BJ (cell line): Measurements from ENCODE around the gene STPG4. TPM values are rescaled to one million over a fixed set of nuclear protein-coding genes. Genes with fewer than 3 reads are reported as not detected.

Experiments used
- CTCF ChIA-PET: fragments of 350-600 bp; formaldehyde crosslinking; extraction: SDS; loops from one replicate; lab custom pipeline; 2021; ENCODE audit warnings: antibody characterized with exemption, inconsistent platforms; lab: Yijun Ruan, JAX
- POLR2A ChIA-PET: fragments of 300-600 bp; sonication (Branson Sonifier 250); formaldehyde crosslinking; extraction: SDS; loops from one replicate; lab custom pipeline; 2021; ENCODE audit warnings: antibody characterized with exemption; lab: Charles Lee
- DNase-seq: peaks from one replicate; pipeline ENCODE4 v3.0.0-alpha.2; 2011; ENCODE audit warnings: low read depth
- H3K27me3 ChIP-seq: 2 replicates; pipeline ENCODE4 v1.6.0; 2011; ENCODE audit warnings: low read length; ENCODE audit not compliant: control insufficient read depth, insufficient read depth
- H3K36me3 ChIP-seq: 2 replicates; pipeline ENCODE4 v1.5.1; 2011; ENCODE audit warnings: low read length; ENCODE audit not compliant: control insufficient read depth, insufficient read depth
- H3K4me3 ChIP-seq: 2 replicates; pipeline ENCODE4 v1.5.1; 2011; ENCODE audit warnings: low read depth, mild to moderate bottlenecking, control low read depth, low read length
- CTCF ChIP-seq: IDR thresholded peaks from 2 replicates; pipeline ENCODE4 v1.5.1; 2011; ENCODE audit warnings: low read depth, mild to moderate bottlenecking, control low read depth, inconsistent platforms, low read length, moderate library complexity; ENCODE audit not compliant: insufficient read depth
- polyA plus RNA-seq: library from polyadenylated mRNA; depleted of rRNA; stranded (reverse); fragments of >200 nt; gene quantifications from 2 replicates; pipeline ENCODE4 v1.2.3, GENCODE V29; 2011

Gene STPG4
- polyA plus RNA-seq, 1 experiment, result 0.06 TPM

- POLR2A ChIA-PET, result no interaction called here
Measured at GRCh38 chr2:47181176-47181575, 26.1 kb upstream of the STPG4 start.

DNA sequence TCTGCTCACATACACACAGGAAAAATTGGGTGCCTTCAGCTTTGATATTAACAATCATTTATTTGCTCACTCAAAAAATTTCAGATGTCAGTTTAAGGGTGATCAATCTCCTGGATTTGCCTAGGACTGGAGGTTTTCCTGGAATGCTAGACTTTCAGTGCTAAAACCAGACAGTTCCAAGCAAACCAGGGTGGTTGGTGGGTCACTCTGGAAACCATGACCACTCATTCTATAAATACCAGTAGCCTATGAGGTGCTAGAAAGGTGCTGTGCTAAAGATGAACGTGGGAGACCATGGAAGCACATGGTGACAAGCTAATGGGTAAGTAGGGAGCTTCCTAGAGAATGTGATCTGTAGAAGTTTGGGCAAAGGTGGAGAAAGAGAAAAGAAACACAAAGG, 25.4 kb upstream of the STPG4 start:
- CTCF ChIA-PET, result interaction anchor here (1.0 to 1.8 kb wide), 3 partner anchors 48 to 197 kb away, joined by 3 to 5 read pairs (median 4); no protein-coding TSS in a partner anchor
- Histone ChIP-seq H3K27me3 (no peaks in the 10 kb centered on the region; the same call in 1 of the 2 replicates), H3K36me3 (no peaks in the 10 kb centered on the region), H3K4me3 (no peak overlapping the region)
- DNase-seq, result no peak
- no peak for TF ChIP-seq CTCF
- POLR2A ChIA-PET, result no interaction called here

More at GRCh38 chr2:47181176-47181575, 26.1 kb upstream of the STPG4 start:
- DNase-seq, result no peak
- CTCF ChIA-PET, result interaction anchor here (1.1 to 1.8 kb wide), 2 partner anchors 47 to 91 kb away, joined by 4 to 5 read pairs; no protein-coding TSS in a partner anchor
- H3K36me3 ChIP-seq, result no peaks in the 10 kb centered on the region
- TF ChIP-seq CTCF, result no peak
- H3K4me3 ChIP-seq, result no peak overlapping the region
- H3K27me3 ChIP-seq, result no peaks in the 10 kb centered on the region; the same call in 1 of the 2 replicates

- ChIA-PET POLR2A (no interaction called here), CTCF (no interaction called here)
- Histone ChIP-seq H3K36me3 (no peaks in the 10 kb centered on the region), H3K27me3 (no peaks in the 10 kb centered on the region; the same call in 1 of the 2 replicates), H3K4me3 (no peak overlapping the region)
- no peak for DNase-seq
- TF ChIP-seq CTCF, result no peak
Measured at GRCh38 chr2:47179388-47179787, 24.3 kb upstream of the STPG4 start.

DNA sequence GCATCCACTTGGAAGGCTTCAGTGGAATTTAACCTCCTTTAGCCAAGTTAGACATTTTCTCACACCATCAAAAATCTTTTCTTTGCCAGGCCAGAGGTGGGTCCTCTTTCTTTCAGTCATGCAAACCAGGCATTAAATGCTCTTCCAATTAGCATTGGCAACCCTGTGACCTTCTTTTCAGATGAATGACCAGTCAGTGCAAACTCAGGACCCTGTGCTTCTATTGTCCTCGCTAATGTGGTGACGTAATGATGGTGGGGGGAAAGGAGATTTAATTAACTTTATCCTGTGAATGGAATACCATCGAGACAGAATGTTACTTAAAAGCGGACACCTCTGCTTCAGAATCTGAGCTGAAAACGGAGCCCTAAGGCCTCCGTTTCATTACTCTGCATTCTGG, 23.2 kb upstream of the STPG4 start:
- ChIA-PET POLR2A (no interaction called here), CTCF (interaction anchor here (0.7 kb wide), 1 partner anchor 1260 kb away, joined by 4 read pairs; no protein-coding TSS in a partner anchor)
- H3K36me3 ChIP-seq, result no peaks in the 10 kb centered on the region
- H3K27me3 ChIP-seq, result no peaks in the 10 kb centered on the region; the same call in 1 of the 2 replicates
- DNase-seq, result no peak
- TF ChIP-seq CTCF, result no peak
- H3K4me3 ChIP-seq, result no peak overlapping the region

DNA sequence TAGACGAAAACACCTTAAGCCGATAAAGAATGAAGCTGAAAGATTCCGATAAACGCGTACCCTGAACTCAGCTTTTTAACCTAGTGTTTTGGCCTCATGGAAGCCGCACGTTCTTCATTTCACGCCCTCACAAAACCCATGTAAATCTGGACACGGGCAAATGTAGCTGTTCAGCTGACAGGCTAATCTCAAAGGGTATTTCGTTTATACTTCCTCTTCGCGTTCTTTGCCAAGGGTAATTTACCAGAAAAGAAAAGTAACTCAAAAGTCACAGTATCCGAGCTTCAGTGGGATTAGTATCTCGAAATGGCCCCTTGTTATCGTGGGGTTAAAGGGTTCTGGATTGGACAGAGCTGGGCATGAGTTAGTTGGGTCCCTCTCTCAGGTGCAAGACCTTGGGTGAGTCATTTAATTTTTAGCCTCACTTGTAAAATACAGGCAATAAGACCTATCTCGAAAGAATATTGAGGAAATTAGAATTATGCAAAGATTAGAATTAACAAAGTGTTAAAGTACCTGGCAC, 22.0 kb upstream of the STPG4 start:
- no peaks in the 10 kb centered on the region; the same call in 1 of the 2 replicates for H3K27me3 ChIP-seq
- no peaks in the 10 kb centered on the region for H3K36me3 ChIP-seq
- ChIA-PET CTCF (no interaction called here), POLR2A (interaction anchor here (0.6 kb wide), 1 partner anchor 284 kb away, joined by 3 read pairs; no protein-coding TSS in a partner anchor)
- TF ChIP-seq CTCF, result no peak
- peak overlapping the region; percentile 93 for H3K4me3 ChIP-seq
- DNase-seq, result no peak
